Endothelial cell of umbilical vein (primary cell): ENCODE results near the gene FLT1. TPM values are rescaled to one million over a fixed set of nuclear protein-coding genes. Genes with fewer than 3 reads are reported as not detected.

Experiments used
- BruUV-seq: library from RNA; stranded (reverse); fragments of 400-500 nt; replicated peaks from 2 replicates; lab custom pipeline; 2021; lab: Mats Ljungman, UMichigan
- CTCF ChIA-PET: fragments of 300-600, 350-600 bp; sonication (Branson Sonifier 250); formaldehyde crosslinking; loops from one replicate; lab custom pipeline; 2021; ENCODE audit warnings: antibody characterized with exemption, inconsistent platforms; lab: Charles Lee
- POLR2A ChIA-PET: fragments of 300-600, 350-600 bp; sonication (Branson Sonifier 250); formaldehyde crosslinking; loops from one replicate; lab custom pipeline; 2021; ENCODE audit warnings: antibody characterized with exemption, inconsistent platforms; lab: Charles Lee
- DNase-seq: peaks from one replicate; pipeline ENCODE4 v3.0.0-alpha.2; 2011; ENCODE audit warnings: low read depth, low spot score
- FAIRE-seq: peaks from 2 replicates; lab custom pipeline; 2011; peaks lifted over from hg19 to GRCh38; lab: Jason Lieb, UNC
- H2AFZ ChIP-seq: 2 replicates; pipeline ENCODE4 v1.6.0; 2012; ENCODE audit warnings: low read depth, low read length, control low read depth, inconsistent platforms
- H3K27ac ChIP-seq: 2 replicates; pipeline ENCODE4 v1.5.1; 2011; ENCODE audit warnings: low read depth, mild to moderate bottlenecking, control low read depth, low read length, moderate library complexity; ENCODE audit not compliant: insufficient read depth
- H3K27me3 ChIP-seq, 2 experiments: 2 replicates each; pipeline versions ENCODE4 v1.6.0 to v1.6.1; 2011; ENCODE audit warnings: low read length in 2 of 2, mixed read lengths in 1 of 2; ENCODE audit not compliant: control insufficient read depth in 2 of 2, insufficient read depth in 2 of 2
- H3K36me3 ChIP-seq, 2 experiments: 2 replicates in 1 of 2; 3 replicates in 1 of 2; pipeline ENCODE4 v1.5.1; 2011; ENCODE audit warnings: low read length in 2 of 2, mild to moderate bottlenecking in 1 of 2, moderate library complexity in 1 of 2; ENCODE audit not compliant: control insufficient read depth in 2 of 2, insufficient read depth in 2 of 2; ENCODE audit errors: extremely low read depth in 1 of 2
- H3K4me1 ChIP-seq: 3 replicates; pipeline ENCODE4 v1.5.1; 2011; ENCODE audit warnings: mild to moderate bottlenecking, low read length; ENCODE audit not compliant: control insufficient read depth, insufficient read depth; ENCODE audit errors: extremely low read depth
- H3K4me2 ChIP-seq: 2 replicates; pipeline ENCODE4 v1.6.1; 2011; ENCODE audit warnings: low read length, control low read depth, mixed read lengths; ENCODE audit not compliant: insufficient read depth
- H3K4me3 ChIP-seq, 3 experiments: fragments of 200-600 bp in 1 of 3; sonication (generic), shearing (Covaris generic) in 1 of 3; replicated peaks in 1 of 3; 2 replicates each; pipeline ENCODE4 v1.5.1; 2011 to 2016; ENCODE audit warnings: control low read depth in 3 of 3, low read length in 3 of 3, mild to moderate bottlenecking in 2 of 3, inconsistent platforms in 1 of 3, low read depth in 1 of 3, moderate library complexity in 1 of 3; ENCODE audit not compliant: insufficient read depth in 1 of 3
- H3K79me2 ChIP-seq: 2 replicates; pipeline ENCODE4 v1.6.0; 2012; ENCODE audit warnings: low read length, inconsistent platforms; ENCODE audit not compliant: control insufficient read depth, insufficient read depth
- H3K9ac ChIP-seq: replicated peaks from 2 replicates; pipeline ENCODE3; 2011; ENCODE audit warnings: low read length, control low read depth; ENCODE audit not compliant: insufficient read depth; ENCODE audit errors: extremely low read depth
- H3K9me1 ChIP-seq: replicated peaks from 3 replicates; pipeline ENCODE4 v1.6.0; 2011; ENCODE audit warnings: mild to moderate bottlenecking, low read length; ENCODE audit not compliant: control insufficient read depth, insufficient read depth; ENCODE audit errors: extremely low read depth
- H3K9me3 ChIP-seq: replicated peaks from 2 replicates; pipeline ENCODE4 v1.5.1; 2012; ENCODE audit warnings: low read length, inconsistent platforms; ENCODE audit not compliant: control insufficient read depth, insufficient read depth
- H4K20me1 ChIP-seq: replicated peaks from 2 replicates; pipeline ENCODE3; 2011; ENCODE audit warnings: mild to moderate bottlenecking, low read length; ENCODE audit not compliant: control insufficient read depth, insufficient read depth; ENCODE audit errors: extremely low read depth
- EZH2 ChIP-seq: IDR thresholded peaks from 2 replicates; pipeline ENCODE4 v1.6.1; 2012; ENCODE audit warnings: borderline replicate concordance, low read depth, mild to moderate bottlenecking, moderate library complexity, low read length, inconsistent platforms; ENCODE audit not compliant: severe bottlenecking
- FOS ChIP-seq: IDR thresholded peaks from 2 replicates; pipeline ENCODE4 v1.6.1; 2011; ENCODE audit warnings: mild to moderate bottlenecking, low read length, moderate library complexity, borderline replicate concordance; ENCODE audit not compliant: insufficient read depth
- GATA2 ChIP-seq: IDR thresholded peaks from 2 replicates; pipeline ENCODE4 v1.7.0; 2011; ENCODE audit warnings: low read depth, mild to moderate bottlenecking, moderate library complexity, mixed read lengths, low read length; ENCODE audit not compliant: insufficient read length, insufficient read depth
- JUN ChIP-seq: IDR thresholded peaks from 2 replicates; pipeline ENCODE4 v1.6.1; 2011; ENCODE audit warnings: borderline replicate concordance, low read depth; ENCODE audit not compliant: insufficient read length, insufficient read depth
- MYC ChIP-seq: IDR thresholded peaks from one replicate; pipeline ENCODE4 v1.6.1; 2011; ENCODE audit warnings: mild to moderate bottlenecking, low read depth, low read length
- POLR2A ChIP-seq: IDR thresholded peaks from 2 replicates; pipeline ENCODE4 v1.6.1; 2012; ENCODE audit warnings: low read depth, mild to moderate bottlenecking, control low read depth, low read length
- POLR2AphosphoS5 ChIP-seq: IDR thresholded peaks from 2 replicates; pipeline ENCODE4 v1.6.1; 2012; ENCODE audit warnings: low read depth, mild to moderate bottlenecking, control low read depth, low read length, moderate library complexity; ENCODE audit not compliant: insufficient read depth
- dilution Hi-C: fragments of 300-500 bp; cut with MboI; formaldehyde crosslinking; loops from one replicate; pipeline ENCODE4 v1.15.0; 2019; ENCODE audit warnings: low sequenced_read_pairs; ENCODE audit not compliant: extremely low pct_ligation_motif_present
- intact Hi-C: fragments of 100-400 bp; cut with micrococcal nuclease; formaldehyde crosslinking; loops from one replicate; pipeline ENCODE4 v1.10.0; 2022
- polyA plus RNA-seq, 4 experiments: library from polyadenylated mRNA; depleted of rRNA in 3 of 4; stranded (reverse) in 3 of 4; unstranded in 1 of 4; fragments of >200 nt; gene quantifications; 2 replicates each; pipeline versions ENCODE4 v1.2.1 to v1.2.3, GENCODE V29; 2011 to 2012; ENCODE audit warnings: missing spikeins in 1 of 4
- total RNA-seq: library from RNA; stranded (reverse); gene quantifications from 2 replicates; pipeline ENCODE4 v1.2.3, GENCODE V29; 2021
- TF ChIP-seq, protein P1 (sequence below), 2 donors: IDR thresholded peaks; 1 replicate in 1 of 2; 2 replicates in 1 of 2; pipeline ENCODE4 v1.5.1; 2011; ENCODE audit warnings: low read length in 2 of 2, mild to moderate bottlenecking in 2 of 2, moderate library complexity in 2 of 2, control low read depth in 1 of 2, inconsistent platforms in 1 of 2, low read depth in 1 of 2; ENCODE audit not compliant: insufficient read depth in 1 of 2; ENCODE audit errors: extremely low read depth in 1 of 2
- TF ChIP-seq, protein P2 (sequence below): IDR thresholded peaks from 2 replicates; pipeline ENCODE4 v1.6.1; 2011; ENCODE audit not compliant: insufficient read depth, insufficient read length

The FLT1 gene
- total and polyA plus RNA-seq, 2 donors (not counting 3 experiments of a cell fraction or from before 2014, with no cell fraction given), result 16.0 to 104 TPM

DNA sequence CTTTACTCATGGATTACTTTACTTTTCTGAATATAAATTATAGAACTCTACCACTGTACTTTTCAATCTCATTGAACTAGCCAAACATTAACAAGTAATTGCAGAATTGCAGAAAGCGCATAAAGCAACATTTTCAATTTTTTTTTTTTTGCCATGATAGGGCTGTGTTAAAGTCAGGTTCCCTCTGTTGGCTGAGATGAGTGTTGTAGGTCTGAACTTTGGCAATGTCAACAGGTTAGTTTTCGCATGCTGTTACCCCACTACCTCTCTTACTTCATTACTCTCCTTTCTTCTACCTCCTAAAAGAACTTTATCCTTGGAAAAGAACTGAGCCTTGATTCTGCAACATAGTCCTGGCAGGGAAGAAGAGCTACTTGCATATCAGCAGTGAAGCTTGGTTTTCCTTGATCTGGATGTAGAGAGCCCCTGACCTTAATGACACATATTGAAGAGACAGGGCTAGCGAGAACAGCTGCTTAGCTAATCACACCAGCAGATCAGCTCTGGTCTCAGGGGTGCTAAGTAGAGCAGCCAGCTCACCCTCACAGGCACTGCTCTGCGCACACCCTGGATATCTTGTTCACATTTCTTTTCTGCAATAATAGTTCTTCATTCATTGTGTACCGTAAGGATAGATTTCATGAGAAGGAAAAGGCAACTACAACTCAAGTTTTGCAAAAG lies 119.5 kb downstream of the FLT1 start:
- no peaks in the 10 kb centered on the region for H3K9me3 ChIP-seq
- FAIRE-seq, result no peak
- ChIA-PET CTCF (interaction anchor here (1.2 to 1.3 kb wide), 2 partner anchors 17 kb away, joined by 3 to 4 read pairs; no protein-coding TSS in a partner anchor), POLR2A (no interaction called here)
- no peak overlapping the region for H3K4me3 ChIP-seq
- no peak overlapping the region for H3K9ac ChIP-seq
- H3K27me3 ChIP-seq, result no peaks in the 10 kb centered on the region
- H3K79me2 ChIP-seq, result no peaks in the 10 kb centered on the region
- no peak for DNase-seq
- dilution Hi-C loops, result no loop called here
- no peak overlapping the region for H2AFZ ChIP-seq
- intact Hi-C loops, result no loop called here
- H3K4me1 ChIP-seq, result peaks cover 29% of the 10 kb centered on the region
- no peaks in the 10 kb centered on the region for H4K20me1 ChIP-seq
- no TSS peak for BruUV-seq
- peaks cover 0 to 2% of the 10 kb centered on the region in 2 experiments for H3K36me3 ChIP-seq
- no peak overlapping the region for H3K4me2 ChIP-seq
- no peaks in the 10 kb centered on the region for H3K9me1 ChIP-seq
- TF ChIP-seq FOS (no peak), GATA2 (no peak), EZH2 (no peak), POLR2AphosphoS5 (no peak), MYC (no peak), JUN (no peak), POLR2A (no peak)
- TF ChIP-seq, protein P1, sequence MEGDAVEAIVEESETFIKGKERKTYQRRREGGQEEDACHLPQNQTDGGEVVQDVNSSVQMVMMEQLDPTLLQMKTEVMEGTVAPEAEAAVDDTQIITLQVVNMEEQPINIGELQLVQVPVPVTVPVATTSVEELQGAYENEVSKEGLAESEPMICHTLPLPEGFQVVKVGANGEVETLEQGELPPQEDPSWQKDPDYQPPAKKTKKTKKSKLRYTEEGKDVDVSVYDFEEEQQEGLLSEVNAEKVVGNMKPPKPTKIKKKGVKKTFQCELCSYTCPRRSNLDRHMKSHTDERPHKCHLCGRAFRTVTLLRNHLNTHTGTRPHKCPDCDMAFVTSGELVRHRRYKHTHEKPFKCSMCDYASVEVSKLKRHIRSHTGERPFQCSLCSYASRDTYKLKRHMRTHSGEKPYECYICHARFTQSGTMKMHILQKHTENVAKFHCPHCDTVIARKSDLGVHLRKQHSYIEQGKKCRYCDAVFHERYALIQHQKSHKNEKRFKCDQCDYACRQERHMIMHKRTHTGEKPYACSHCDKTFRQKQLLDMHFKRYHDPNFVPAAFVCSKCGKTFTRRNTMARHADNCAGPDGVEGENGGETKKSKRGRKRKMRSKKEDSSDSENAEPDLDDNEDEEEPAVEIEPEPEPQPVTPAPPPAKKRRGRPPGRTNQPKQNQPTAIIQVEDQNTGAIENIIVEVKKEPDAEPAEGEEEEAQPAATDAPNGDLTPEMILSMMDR (IDR thresholded peaks at IDR 0.05; ENCODE audit: extremely low read depth in 1 of 2, insufficient read depth in 1 of 2, low read depth in 1 of 2, low read length in 2 of 2), result no peak
- TF ChIP-seq, protein P2, sequence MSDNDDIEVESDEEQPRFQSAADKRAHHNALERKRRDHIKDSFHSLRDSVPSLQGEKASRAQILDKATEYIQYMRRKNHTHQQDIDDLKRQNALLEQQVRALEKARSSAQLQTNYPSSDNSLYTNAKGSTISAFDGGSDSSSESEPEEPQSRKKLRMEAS, result no peak
- H3K27ac ChIP-seq, result no peak overlapping the region
